ENCODE results near the gene FBXO8.

Gene FBXO8

GRCh38 chr4:174215057-174215456 is 68.4 kb downstream of the FBXO8 start:
- Histone ChIP-seq H3K9me2 (replicated peaks; ENCODE audit: control insufficient read depth, low read length) (no peaks in the 10 kb centered on the region), H3K27ac (ENCODE audit: low read depth, low read length) (no peak overlapping the region), H4K20me1 (ENCODE audit: control insufficient read depth, insufficient read depth, low read depth, low read length) (no peaks in the 10 kb centered on the region), H3K4me2 (ENCODE audit: low read length) (no peak overlapping the region), H3K4me1 (ENCODE audit: control insufficient read depth, low read length) (no peaks in the 10 kb centered on the region), H3K4me3 (ENCODE audit: low read length) (no peak overlapping the region), H3K27me3 (ENCODE audit: control insufficient read depth, low read length) (peaks cover 72% of the 10 kb centered on the region), H3K36me3 (ENCODE audit: control insufficient read depth, low read length) (no peaks in the 10 kb centered on the region), H3K79me2 (ENCODE audit: control insufficient read depth, low read length) (no peaks in the 10 kb centered on the region), H3F3A (ENCODE audit: control insufficient read depth, insufficient read depth) (no peaks in the 10 kb centered on the region), H3K9me3 (ENCODE audit: control insufficient read depth, insufficient read depth, low read length) (peaks cover 6% of the 10 kb centered on the region)
- no peak for TF ChIP-seq EZH2phosphoT487 (IDR thresholded peaks at IDR 0.05; ENCODE audit: borderline replicate concordance, low read length)
- TF ChIP-seq CTCF (IDR thresholded peaks at IDR 0.05; ENCODE audit: low read depth, low read length, poor library complexity, severe bottlenecking), result no peak

DNA sequence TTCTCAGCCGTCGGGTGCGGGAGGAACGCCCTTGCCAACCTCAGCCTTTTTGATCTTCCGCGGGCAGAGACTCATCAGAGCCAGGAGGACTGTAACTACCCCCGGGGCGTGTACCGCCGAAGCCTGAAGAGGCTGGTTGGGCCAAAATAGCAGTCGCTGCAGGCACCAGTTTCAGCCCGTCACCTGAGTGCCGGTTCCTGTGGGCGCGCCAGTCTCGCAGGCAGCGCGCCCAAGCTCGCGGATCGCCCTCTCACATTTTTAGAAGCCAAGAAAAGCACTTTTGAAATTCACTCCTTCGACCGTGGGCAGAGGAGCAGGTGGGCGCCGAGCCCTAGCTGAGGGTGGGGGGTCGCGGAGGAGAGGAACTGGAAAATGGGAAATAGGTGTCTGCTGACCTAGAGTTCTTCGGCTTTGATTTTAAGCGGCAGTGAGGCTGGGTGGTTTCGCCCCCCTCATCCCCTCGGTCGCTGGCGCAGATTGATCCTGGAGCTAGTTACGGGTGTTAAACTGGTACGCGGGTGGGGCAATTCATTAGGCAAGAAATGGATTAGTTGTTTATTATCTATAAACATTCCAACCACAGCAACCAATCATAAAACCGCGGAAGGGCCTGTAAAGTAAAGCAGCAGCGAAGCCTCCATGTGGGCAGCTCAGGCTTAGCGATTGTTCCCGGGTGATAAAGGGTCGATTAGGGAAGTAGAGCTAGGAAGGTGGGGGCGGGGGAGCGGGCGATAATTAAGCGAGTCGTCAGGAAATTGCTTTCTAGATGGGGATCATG is 69.2 kb downstream of the FBXO8 start:
- TF ChIP-seq EZH2phosphoT487 (IDR thresholded peaks at IDR 0.05; ENCODE audit: borderline replicate concordance, low read length), result no peak
- TF ChIP-seq CTCF (IDR thresholded peaks at IDR 0.05; ENCODE audit: low read depth, low read length, poor library complexity, severe bottlenecking), result no peak
- H3K4me3 ChIP-seq (ENCODE audit: low read length), result no peak overlapping the region
- no peaks in the 10 kb centered on the region for H3K4me1 ChIP-seq (ENCODE audit: control insufficient read depth, low read length)

DNA sequence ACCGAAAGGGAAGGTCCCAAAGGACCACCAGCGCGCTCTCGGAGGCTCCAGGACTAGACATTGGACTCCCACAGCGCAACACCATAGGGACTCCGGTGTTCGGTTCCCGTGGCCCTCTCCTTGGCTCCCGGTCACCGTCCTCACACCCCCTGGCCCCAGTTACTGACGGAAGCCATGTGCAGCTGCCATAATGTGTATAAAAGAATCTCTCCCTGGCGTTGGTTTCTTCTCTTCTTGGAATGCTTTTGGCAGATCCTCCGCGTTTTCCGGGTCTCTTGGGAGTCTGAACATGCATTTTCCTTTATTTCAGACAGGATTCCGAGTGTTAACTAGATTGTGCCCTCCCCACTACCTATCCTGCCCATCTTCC is 69.8 kb downstream of the FBXO8 start:
- H3F3A ChIP-seq (ENCODE audit: control insufficient read depth, insufficient read depth), result no peaks in the 10 kb centered on the region
- H3K4me2 ChIP-seq (ENCODE audit: low read length), result no peak overlapping the region
- H3K9me2 ChIP-seq (replicated peaks; ENCODE audit: control insufficient read depth, low read length), result no peaks in the 10 kb centered on the region
- H3K79me2 ChIP-seq (ENCODE audit: control insufficient read depth, low read length), result no peaks in the 10 kb centered on the region
- peaks cover 65% of the 10 kb centered on the region for H3K27me3 ChIP-seq (ENCODE audit: control insufficient read depth, low read length)
- no peak overlapping the region for H3K27ac ChIP-seq (ENCODE audit: low read depth, low read length)
- no peaks in the 10 kb centered on the region for H4K20me1 ChIP-seq (ENCODE audit: control insufficient read depth, insufficient read depth, low read depth, low read length)
- peaks cover 6% of the 10 kb centered on the region for H3K9me3 ChIP-seq (ENCODE audit: control insufficient read depth, insufficient read depth, low read length)
- H3K36me3 ChIP-seq (ENCODE audit: control insufficient read depth, low read length), result no peaks in the 10 kb centered on the region
- TF ChIP-seq CTCF (IDR thresholded peaks at IDR 0.05; ENCODE audit: low read depth, low read length, poor library complexity, severe bottlenecking) (no peak), EZH2phosphoT487 (IDR thresholded peaks at IDR 0.05; ENCODE audit: borderline replicate concordance, low read length) (no peak)
- no peak overlapping the region for H3K4me3 ChIP-seq (ENCODE audit: low read length)
- no peaks in the 10 kb centered on the region for H3K4me1 ChIP-seq (ENCODE audit: control insufficient read depth, low read length)

More for the DNA sequence above, 69.2 kb downstream of the FBXO8 start:
- Histone ChIP-seq H3K4me2 (ENCODE audit: low read length) (no peak overlapping the region; the same call in 1 of the 2 replicates), H3K27ac (ENCODE audit: low read depth, low read length) (no peak overlapping the region), H3F3A (ENCODE audit: control insufficient read depth, insufficient read depth) (no peaks in the 10 kb centered on the region), H4K20me1 (ENCODE audit: control insufficient read depth, insufficient read depth, low read depth, low read length) (no peaks in the 10 kb centered on the region), H3K9me2 (replicated peaks; ENCODE audit: control insufficient read depth, low read length) (no peaks in the 10 kb centered on the region), H3K9me3 (ENCODE audit: control insufficient read depth, insufficient read depth, low read length) (peaks cover 6% of the 10 kb centered on the region), H3K36me3 (ENCODE audit: control insufficient read depth, low read length) (no peaks in the 10 kb centered on the region), H3K27me3 (ENCODE audit: control insufficient read depth, low read length) (peaks cover 68% of the 10 kb centered on the region), H3K79me2 (ENCODE audit: control insufficient read depth, low read length) (no peaks in the 10 kb centered on the region)
